LNCaP clone FGC (cell line): ENCODE measurements around the gene SLC27A3.

ENCODE experiments used
- DNase-seq: peaks from one replicate; pipeline ENCODE4 v3.0.0-alpha.2; 2011; ENCODE audit warnings: low read depth
- H3K4me3 ChIP-seq: 2 replicates; pipeline ENCODE4 v1.5.1; 2011; ENCODE audit warnings: mild to moderate bottlenecking, low read depth, low read length, control low read depth
- CTCF ChIP-seq: IDR thresholded peaks from 2 replicates; pipeline ENCODE4 v1.5.1; 2012; ENCODE audit warnings: mild to moderate bottlenecking; ENCODE audit not compliant: control insufficient read depth, insufficient read depth; ENCODE audit errors: extremely low read depth

The SLC27A3 gene

DNA sequence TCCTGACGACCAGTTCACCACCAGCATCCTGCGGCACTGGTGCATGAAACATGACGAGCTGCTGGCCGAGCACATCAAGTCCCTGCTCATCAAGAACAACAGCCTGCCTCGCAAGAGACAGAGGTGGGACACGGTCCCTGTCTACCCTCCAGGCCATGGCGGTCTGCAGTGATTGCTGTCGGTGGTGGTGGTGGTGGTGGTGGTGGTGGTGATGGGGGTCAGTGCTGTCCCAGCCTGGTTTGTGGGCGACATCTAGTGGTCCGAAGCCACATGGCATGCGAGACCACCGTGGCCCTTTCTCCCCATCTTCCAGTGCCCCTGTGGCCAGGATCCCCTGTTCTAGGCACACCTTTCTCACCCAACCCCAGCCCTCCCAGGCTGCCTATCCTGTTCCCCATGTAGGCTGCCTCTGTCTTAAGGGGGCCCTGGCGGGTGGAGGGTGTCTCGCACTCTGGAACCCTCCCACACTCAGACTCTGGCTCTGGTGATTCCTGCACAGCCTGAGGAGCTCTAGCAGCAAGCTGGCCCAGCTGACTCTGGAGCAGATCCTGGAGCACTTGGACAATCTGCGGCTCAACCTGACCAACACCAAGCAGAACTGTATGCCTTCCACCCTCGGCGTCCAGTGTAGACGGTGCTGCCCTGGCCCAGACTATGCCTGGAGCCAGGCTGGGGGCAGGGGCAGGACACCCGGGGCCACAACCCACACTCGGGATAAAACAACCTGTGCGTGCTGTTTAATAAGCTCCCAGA is 3.2 kb upstream of the SLC27A3 start:
- peak; percentile 39 for TF ChIP-seq CTCF
- no peak for DNase-seq
- H3K4me3 ChIP-seq = no peak overlapping the region

- no peak overlapping the region for H3K4me3 ChIP-seq
- no peak for DNase-seq
- TF ChIP-seq CTCF = no peak
Observed at GRCh38 chr1:153773096-153773921, 1.9 kb upstream of the SLC27A3 start.

DNA sequence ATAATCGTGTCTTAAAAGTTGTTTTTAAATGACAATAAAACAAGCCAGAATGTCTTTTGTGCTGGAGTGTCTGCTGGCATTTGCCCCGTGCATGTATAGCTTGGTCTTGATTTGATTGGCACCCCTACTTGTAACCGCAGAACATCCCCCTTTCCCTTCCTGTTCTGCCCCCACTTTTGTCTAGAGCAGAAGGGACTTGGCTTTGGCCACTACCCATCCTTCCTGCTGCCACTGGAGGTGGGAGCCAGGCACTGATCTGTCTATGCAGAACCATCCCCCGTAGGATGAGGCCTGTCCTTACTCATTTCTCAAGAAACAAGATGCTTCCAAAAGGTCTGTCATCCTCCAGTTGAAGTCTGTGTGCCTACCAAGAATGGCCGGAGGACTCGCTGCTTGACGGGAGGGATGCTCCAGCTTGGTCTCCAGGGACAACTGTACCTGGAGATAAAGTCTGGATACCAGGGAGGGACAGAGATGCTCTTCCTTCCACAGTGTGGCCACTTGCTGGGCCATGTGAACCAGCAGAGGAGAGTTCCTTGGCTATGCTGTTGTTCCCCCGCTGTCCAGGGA is 1.1 kb upstream of the SLC27A3 start:
- DNase-seq = no peak
- TF ChIP-seq CTCF = no peak
- H3K4me3 ChIP-seq = no peak overlapping the region

DNA sequence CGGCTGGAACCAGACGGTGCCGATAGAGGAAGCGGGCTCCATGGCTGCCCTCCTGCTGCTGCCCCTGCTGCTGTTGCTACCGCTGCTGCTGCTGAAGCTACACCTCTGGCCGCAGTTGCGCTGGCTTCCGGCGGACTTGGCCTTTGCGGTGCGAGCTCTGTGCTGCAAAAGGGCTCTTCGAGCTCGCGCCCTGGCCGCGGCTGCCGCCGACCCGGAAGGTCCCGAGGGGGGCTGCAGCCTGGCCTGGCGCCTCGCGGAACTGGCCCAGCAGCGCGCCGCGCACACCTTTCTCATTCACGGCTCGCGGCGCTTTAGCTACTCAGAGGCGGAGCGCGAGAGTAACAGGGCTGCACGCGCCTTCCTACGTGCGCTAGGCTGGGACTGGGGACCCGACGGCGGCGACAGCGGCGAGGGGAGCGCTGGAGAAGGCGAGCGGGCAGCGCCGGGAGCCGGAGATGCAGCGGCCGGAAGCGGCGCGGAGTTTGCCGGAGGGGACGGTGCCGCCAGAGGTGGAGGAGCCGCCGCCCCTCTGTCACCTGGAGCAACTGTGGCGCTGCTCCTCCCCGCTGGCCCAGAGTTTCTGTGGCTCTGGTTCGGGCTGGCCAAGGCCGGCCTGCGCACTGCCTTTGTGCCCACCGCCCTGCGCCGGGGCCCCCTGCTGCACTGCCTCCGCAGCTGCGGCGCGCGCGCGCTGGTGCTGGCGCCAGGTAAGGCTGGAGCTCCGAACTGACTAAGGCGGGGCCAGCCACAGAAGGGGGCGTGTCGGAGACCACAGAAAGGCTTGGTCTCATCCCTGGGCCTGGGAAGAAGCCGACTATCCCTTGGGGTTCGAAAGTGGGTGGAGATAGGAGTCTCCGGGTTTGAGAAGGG is 486 bp downstream of the SLC27A3 start:
- no peak for DNase-seq
- peak overlapping the region; percentile 54 for H3K4me3 ChIP-seq
- TF ChIP-seq CTCF = no peak

DNA sequence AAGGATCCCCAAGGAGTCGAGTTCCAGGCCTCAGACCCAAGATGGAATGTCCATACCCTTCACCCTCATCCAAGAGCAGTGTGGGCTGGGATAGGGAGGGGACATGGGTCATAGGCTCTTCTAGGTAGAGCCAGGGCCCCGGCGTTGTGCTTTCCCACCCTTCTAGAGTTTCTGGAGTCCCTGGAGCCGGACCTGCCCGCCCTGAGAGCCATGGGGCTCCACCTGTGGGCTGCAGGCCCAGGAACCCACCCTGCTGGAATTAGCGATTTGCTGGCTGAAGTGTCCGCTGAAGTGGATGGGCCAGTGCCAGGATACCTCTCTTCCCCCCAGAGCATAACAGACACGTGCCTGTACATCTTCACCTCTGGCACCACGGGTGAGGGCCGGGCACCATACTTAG is 1.1 kb downstream of the SLC27A3 start:
- H3K4me3 ChIP-seq = peak overlapping the region; percentile 54
- TF ChIP-seq CTCF = no peak
- DNase-seq = no peak

- H3K4me3 ChIP-seq = no peak overlapping the region
- no peak for DNase-seq
- no peak for TF ChIP-seq CTCF
Observed at GRCh38 chr1:153776845-153777370, 1.7 kb downstream of the SLC27A3 start.
